ENCODE measurements around the gene ADIPOR2.
"Not testable (repeated sequence)": the region's sequence is repeated elsewhere in the genome, so short reads cannot be mapped to it uniquely, and the experiment has no call there.

The ADIPOR2 gene

GRCh38 chr12:1666215-1666614, 24.7 kb upstream of the ADIPOR2 start:
- DNase-seq, result peak; percentile 70

DNA sequence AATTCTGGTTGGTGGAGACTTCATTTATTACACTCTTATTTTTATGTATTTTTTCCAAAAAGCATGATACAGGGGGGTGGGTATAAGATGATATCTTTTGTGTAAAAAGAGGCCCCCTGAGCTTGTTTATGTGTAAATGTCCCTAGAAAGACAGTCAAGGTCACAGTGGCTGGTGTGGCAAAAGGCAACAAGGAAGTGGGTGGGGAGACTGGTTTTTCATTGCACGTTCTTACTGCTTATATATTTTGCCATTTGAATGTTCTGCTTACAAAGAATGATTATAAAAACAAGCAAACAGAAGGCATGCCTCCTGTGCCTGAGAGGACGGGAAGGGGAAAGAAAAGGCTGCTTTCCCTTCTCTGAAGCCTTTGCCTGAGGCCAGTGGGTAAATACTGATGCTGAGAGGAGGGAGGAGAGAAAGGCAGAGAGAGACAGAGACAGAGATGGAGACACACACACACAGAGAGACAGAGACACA, 24.1 kb upstream of the ADIPOR2 start:
- peak; percentile 51 for DNase-seq

- DNase-seq, result no peak
These were observed 21.9 kb upstream of the ADIPOR2 start for GRCh38 chr12:1668833-1669543.

GRCh38 chr12:1670358-1671268, 20.3 kb upstream of the ADIPOR2 start:
- no peak for DNase-seq

DNA sequence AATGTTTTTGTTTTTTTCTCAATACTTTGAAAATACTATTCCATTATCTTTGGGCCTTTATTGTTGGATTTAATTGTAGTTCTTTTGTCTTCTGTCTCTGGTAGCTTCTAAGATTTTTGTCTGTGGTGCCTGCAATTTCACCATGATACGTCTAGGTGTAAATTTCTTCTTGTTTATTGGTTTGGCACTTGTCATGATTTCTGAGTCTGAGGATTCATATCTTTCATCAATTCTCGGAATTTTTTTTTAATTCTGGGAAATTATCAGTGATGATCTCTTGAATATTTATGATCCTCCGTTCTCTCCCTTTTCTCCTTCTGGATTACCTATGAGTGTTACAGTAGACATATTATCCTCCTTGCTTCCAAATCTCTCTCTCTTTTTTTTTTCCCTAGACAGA, 14.8 kb upstream of the ADIPOR2 start:
- no peak for DNase-seq

- DNase-seq, result peak; percentile 36
These were observed 9.9 kb upstream of the ADIPOR2 start for GRCh38 chr12:1680804-1681492.

GRCh38 chr12:1681493-1681807, 9.4 kb upstream of the ADIPOR2 start:
- no peak for DNase-seq

DNA sequence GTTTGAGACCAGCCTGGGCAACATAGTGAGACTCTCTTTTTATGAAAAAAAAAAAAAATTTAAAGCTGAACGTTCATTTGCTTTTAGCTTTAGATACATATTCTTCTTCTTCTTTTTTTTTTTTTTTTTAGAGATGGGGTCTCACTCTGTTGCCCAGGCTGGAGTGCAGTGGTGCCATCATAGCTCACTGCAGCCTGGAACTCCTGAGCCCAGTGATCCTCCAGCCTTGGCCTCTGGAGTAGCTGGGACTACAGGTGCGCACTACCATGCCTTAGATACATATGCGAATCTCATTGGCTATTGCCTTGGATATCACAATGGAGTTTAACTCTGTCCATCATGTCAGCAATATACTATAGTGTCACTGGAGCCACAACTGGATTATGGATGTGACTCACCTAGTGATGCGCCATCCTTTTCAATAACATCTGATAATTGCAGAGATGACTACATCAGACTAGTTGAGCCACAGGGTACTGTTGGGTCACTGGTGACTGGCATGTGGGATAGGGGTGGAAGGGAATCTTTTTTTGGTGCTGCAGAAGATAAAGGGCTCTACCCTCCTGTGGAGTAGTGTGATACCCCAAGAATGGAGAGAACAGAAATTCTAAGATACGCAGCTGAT, 2.7 kb upstream of the ADIPOR2 start:
- DNase-seq, result no peak

DNA sequence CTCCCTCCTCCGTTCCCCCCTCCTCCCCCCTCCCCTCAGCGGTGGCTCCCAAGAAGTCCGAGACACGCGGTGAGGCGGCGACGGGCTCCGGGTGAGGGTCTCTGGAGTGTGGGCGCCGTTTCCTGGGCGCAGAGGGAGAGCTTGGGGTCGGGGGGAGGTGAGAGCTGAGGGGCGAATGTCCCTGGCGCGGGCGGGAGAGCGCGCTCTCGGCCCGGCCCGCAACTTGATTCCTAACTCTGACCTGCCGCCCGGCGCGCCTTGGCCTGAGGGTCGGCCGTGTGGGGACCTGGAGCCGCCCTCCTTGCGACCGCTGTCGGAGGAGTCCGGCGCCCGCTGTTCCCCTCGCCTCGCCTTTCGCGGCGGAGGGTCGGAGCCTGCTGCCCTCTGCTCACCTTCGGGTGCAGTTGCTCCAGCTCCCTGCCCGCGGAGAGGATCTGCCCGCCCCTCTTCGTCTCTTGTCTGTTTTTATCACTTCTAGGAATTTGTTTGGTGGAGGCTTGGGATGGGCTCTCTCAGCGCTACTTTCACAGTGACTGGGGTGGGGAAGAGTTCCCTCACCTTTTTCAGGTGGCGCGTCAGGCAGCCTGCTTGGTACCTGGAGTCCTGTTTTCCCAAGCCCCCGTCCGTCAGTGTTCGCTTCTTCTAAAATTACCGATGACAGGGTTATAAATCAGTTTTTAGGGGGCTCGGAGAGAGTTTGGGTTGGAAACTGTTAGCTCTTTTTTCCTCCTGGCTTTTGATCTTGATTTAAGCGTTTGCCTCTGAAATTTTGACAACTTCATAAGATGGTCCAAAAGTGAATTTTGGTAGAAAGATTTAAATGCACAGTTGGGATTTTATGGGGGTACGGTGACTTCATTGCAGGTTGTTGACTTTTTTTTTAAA, 495 bp downstream of the ADIPOR2 start:
- DNase-seq, result peak; percentile 79

DNA sequence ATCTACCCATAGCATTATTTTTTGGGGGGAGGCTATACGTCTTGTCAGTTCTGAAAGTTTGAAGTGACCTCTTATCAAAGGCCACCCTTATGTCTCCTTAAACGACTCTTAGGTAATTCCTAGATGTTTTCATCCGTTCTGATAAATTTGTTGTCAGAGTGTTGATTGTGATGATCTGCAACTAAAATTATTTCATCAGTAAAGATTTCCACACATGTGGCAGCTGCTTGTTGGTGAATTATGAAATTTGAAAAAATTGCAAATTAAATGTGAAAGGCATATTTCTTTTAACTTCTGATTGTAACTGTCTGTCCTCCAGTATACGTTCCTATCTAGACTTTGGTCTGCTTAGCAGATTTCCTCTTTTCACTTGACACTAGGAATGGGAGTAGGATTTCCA, 1.4 kb downstream of the ADIPOR2 start:
- peak; percentile 69 for DNase-seq

DNA sequence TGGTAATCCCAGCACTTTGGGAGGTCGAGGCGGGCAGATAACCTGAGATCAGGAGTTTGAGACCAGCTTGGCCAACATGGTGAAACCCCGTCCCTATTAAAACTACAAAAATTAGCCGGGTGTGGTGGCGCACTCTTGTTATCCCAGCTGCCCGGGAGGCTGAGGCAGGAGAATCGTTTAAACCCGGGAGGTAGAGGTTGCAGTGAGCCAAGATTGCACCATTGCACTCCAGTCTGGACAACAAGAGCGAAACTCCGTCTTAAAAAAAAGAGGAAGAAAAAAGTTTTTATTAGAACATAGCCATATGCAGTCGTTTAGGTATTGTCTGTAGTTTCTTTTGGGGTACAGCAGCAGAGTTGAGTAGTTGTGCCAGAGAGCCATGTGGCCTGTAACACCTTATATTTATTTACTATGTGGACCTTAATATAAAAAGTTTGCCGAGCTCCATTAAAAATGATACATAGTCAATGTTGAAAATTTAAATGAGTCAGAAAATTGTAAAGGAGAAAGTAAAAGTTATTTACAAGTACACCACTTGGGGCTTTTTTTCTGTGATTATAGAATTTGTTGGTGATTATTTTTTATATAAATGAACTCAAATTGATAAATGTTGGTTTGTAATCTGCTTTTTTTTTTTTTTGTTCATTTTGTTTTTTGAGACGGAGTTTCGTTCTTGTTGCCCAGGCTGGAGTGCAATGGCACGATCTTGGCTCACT, 2.2 kb downstream of the ADIPOR2 start:
- peak; percentile 67 for DNase-seq

GRCh38 chr12:1695097-1695496, 4.2 kb downstream of the ADIPOR2 start:
- DNase-seq, result not testable (repeated sequence)

GRCh38 chr12:1695886-1696670, 5.2 kb downstream of the ADIPOR2 start:
- peak; percentile 26 for DNase-seq

DNA sequence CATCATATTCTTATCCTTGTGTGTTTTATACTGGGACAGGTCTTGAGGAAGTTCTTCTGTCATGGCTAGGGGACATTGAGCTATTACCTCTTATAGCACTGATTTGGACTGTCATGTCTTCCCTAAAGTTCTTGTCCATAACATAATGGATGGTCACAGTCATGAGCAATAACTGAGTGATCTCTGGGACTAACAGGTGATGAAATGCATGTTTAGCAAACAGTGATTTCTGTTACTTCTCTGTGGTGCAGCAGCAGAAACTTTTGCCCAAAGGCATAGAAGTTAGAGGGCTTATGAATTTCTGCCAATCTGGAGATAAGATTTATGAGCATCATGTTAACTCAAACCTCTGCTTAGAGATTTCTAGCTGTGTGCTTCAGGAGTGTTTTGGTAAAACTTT, 5.9 kb downstream of the ADIPOR2 start:
- DNase-seq, result no peak

DNA sequence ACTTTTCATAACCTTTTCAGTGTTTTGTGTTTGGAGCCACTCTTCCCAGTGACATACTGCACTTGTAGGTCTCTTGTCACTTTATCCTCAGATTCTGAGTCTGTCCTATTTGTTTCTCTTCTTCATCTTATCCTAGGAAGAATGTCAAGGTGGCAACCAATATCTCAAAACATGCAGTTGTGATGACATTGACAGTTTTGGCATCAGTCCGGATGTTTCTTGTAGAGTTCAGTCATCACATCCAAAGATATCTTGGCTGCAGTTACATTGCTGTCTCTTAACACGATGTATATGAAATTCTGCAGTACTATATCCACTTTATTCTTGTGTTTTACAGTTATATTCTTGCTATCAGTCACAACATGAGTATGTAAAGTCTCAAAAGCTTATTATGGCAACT, 6.4 kb downstream of the ADIPOR2 start:
- DNase-seq, result no peak

DNA sequence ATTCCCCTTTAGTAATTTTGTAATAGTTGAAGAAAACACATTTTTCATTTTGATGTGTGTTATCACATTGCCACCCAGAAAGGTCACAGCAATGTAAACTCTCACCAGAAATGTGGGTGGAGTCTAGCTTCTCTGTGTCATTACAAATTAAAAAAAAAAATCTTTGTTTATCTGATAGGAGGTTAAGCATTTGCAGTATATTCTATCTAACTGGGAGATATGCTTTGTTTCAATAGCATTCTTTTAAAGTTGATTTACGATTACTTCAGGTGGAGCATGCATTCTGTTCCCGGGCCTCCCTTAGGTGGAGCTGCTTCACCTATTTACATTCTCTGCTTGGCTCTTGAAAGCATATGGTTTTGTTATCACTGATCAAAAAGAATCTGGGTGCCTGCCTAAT, 7.8 kb downstream of the ADIPOR2 start:
- DNase-seq, result peak; percentile 13

- DNase-seq, result no peak
These were observed 11.8 kb downstream of the ADIPOR2 start for GRCh38 chr12:1702713-1703112.

- DNase-seq, result peak; percentile 48
These were observed 13.2 kb downstream of the ADIPOR2 start for GRCh38 chr12:1703771-1704722.
